ENCODE data around the gene RNF220.

- TF ChIP-seq CTCF (IDR thresholded peaks at IDR 0.05), result no peak
- no peak for TF ChIP-seq POLR2A (IDR thresholded peaks at IDR 0.05)
Observed at GRCh38 chr1:44361478-44361877, 43.6 kb upstream of the RNF220 start.
